ENCODE measurements around the gene PRSS22.

The PRSS22 gene

DNA sequence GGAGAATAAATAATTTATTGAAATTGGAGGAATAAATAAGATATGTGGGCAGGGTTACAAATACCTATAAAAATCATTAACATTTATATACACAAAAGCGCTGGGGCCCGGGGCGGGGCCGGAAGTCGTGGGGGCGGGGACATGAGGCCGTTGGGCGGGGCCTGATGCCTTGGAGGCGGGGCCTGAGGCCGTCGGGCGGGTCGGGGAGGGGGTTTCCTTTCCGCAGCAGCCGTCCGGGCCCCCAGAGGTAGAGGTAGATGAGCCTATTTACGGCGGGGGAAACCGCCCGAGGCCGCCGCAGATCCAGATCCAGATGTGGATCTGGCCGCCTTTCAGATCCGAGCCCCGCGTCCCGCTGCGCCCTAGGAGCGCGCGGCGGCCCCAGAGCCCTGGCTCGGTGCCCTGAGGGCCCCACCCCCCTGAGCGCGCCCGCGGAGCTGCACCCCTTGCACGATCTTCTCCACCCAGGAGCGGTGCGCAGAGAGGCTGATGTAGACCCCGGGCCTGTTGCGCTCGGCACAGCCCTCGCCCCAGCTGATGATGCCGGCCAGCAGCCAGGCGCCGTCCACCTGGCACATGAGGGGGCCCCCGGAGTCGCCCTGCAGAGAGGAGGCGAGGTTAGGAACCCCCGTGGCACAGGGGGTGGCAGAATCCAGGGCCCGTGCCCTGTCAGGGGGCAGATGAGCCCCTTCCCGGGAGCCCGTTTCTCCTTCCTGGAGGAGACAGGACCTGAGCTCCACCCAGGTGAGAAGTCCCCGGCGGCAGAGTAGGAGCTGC is 5.1 kb downstream of the PRSS22 start:
- DNase-seq (ENCODE audit: low read depth in 2 of 2, low spot score in 1 of 2), result no peak

DNA sequence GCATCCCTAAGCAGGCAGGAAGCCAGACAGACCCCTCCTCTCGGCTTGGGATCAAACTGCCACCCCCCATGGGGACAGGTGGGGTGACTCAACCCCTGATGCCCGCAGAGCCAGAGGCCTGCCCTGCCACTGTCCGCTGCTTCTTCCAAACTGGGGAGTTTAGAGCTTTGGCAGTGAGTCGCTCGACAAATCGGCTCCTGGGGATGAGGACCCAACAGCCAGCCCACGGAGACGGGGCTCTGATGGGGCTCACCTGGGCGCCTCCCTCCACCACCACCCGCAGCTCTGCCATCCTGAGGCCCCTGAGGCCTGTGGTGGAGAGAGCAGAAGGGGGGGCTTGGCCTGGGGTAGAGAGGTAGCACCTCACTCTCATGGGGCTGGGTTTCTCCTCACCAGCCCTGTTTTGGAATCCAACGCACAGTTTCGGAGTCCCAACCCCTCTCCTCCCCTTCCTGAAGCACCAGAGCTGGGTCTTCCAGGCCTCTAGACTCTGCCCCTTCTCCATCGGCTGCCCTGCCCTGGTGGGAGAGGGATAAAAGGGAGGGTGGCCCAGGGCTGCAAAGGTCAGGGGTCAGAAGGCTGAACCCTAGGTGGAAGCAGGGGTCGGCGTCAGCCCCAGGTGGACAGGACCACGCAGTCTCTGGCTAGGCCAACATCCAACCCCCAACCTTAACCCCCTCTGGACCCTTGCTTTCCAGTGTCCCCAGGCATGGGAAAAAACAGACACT is 5.8 kb downstream of the PRSS22 start:
- no peak for DNase-seq (ENCODE audit: low read depth in 2 of 2, low spot score in 1 of 2)

DNA sequence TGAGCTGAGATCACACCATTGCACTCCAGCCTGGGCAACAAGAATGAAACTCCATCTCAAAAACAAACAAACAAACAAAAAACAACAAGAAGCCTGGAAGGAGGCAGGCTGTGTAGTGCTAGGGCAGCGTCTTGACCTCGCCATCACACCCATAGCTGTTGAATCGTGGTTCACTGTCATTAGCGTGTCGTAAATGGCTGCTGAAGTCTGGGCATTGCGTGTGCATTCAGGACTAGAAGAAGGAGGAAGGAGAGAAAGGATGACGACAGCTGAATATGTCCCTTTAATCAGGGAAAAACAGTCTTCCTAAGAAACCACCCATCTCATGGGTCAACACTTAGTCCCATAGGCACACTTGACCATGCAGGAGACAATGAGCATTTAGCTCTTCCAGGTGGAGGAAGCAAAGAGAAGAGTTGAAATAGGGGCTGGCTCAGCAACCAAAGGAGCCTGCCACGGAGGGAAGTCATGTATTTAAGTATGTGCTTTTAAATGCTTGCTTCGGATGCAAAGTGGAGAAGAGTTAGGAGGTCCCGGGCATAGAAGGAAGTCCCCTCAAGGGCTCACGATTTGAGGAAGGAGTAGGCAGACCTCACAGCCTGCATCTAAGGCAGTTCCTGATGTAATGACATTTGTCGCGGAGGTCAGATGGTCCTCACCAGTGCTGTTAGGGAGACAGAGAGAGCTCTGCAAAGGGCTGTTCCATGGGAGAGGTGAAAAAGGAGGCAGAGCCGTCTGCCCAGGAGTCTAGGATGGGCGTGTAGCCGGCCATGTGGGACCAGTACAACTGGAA is 8.8 kb downstream of the PRSS22 start:
- DNase-seq (ENCODE audit: low read depth in 2 of 2, low spot score in 1 of 2), result no peak

DNA sequence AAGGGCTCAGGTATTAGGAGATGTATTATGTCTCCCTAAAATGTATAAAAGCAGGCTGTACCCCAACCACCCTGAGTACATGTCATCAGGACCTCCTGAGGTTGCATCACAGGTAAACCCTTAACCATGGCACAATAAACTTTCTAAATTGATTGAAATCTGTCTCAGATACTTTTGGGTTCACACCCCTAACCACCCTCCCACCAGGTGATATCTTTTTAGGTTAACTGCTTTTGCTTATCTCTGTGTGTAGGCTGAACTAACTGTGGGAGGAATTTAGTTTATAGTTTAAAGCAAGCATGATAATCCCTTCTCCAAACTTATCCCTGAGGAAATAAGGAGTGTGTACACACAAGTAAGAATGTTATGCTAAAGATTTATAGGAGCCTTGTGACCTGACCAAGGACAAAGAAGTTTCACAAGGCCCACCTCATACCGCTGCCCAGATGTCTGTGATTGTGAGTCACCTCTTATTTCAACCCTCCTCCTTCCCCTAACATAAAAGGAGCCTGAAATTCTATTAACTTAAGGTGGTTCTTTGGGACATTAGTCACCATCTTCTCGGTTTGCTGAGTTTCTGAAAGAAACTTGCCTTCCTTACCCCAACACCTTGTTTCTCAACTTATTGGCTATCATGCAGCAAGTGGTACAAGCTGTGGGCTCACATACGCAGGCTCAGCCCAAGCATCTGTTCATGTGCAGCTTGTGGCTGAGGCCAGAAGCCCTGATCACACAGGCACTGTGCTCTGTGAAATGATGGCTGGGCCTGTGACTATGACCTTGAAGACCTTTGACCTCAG is 11.3 kb downstream of the PRSS22 start:
- DNase-seq (ENCODE audit: low read depth in 2 of 2, low spot score in 1 of 2), result no peak

DNA sequence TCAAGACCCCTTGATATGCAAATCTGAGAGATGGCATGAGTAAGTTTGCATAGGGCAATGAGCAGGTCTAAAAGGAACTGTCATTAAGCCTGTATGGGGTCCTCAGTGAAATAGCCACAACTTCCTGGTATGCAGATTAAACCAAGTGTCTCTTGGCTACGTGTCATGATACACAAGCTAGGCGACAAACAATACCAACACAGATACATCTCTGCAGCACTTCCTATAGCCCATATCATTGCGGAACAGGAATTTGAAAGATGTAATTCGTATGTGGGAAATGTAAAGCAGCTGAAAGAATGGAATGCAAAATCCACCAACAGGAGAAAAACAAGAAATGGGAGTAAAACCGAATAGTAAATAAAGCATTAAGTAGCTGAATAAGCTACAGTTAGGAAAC is 12.9 kb downstream of the PRSS22 start:
- no peak for DNase-seq (ENCODE audit: low read depth in 2 of 2, low spot score in 1 of 2)

DNA sequence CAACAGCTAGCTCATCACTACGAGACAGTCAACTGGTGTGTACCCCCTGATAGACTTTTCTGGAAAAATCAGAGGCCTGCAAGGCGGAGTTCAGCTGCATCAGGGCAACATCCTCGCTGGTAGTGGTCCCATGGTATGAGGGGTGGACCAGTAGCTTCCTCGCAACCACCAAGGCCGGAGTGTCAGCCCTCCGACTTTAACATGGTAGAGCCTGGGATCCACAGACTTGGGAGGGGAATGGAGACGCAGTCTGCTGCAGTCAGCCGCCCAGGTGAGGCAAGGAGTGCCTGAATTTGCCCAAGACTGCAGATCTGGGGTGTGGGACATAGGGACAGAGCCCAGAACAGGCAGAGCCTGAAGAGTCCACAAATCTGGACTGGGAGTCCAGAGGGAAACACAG is 14.4 kb downstream of the PRSS22 start:
- no peak for DNase-seq (ENCODE audit: low read depth in 2 of 2, low spot score in 1 of 2)

DNA sequence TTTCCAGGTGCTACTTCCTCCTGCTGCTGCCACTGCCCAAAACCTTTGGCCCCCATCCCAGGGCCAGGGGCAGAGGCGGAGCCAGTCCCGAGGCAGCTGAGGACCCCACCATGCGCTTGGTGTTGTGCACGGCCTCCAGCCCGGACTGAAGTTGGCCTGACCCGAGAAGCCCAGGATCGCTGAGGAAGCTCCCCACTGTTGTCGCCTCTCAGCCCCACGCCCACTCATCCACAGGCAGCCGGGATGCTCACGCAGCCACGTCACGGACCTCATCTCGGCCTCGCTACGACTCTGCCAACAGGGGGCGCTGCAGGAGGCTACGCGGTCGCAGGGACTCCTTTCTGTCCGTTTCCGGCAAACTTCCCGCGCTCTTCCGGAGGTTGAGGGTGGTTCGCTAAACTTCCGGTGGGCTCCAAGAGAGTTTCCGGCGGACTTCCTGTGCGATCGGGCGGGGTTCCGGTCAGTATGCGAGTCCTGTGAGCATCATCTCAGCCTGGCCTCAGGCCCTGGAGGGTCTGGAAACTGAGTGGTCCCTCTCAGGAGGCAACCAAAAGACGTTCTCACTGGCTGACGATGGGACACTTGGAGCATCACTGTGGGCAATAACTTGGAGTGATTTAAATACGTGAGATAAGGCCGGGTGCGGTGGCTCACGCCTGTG is 15.5 kb downstream of the PRSS22 start:
- DNase-seq (ENCODE audit: low read depth in 2 of 2, low spot score in 1 of 2), result peak; percentile 23 to 52

DNA sequence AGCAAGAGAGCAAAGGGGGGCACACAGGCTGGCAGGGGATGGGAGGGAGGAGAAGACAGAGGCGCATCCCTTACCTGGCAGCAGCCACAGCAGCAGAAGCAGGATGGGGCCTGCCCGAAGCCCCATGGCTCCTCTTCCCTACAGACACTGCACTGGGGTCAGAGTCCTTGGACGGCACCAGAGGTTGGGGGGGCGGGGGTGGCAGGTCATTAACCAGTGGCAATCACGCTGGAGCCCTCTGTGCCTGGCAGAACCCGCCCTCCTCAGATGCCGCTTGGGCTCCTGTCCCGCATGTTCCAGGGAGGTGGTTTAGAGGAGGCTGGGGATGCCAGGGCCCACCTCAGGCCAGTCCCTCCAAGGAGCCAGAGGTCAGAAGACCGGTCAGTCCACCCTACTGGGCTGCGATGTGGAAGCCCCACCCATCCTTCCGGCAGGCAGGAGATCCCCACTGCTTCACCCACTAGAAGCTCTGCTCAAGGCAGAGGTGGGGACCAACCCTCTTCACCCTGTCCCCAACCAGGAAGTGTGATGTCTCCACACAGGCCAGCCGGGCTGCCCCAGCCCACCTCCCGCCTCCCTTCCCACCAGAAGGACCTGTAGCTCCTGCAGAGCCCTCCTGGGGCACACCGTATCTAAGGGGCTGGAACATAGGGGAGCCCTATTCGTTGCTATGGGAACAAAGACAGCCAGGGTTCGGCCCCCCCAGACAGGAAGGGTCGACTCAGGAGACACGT is 16.2 kb downstream of the PRSS22 start:
- DNase-seq (ENCODE audit: low read depth in 2 of 2, low spot score in 1 of 2), result no peak

DNA sequence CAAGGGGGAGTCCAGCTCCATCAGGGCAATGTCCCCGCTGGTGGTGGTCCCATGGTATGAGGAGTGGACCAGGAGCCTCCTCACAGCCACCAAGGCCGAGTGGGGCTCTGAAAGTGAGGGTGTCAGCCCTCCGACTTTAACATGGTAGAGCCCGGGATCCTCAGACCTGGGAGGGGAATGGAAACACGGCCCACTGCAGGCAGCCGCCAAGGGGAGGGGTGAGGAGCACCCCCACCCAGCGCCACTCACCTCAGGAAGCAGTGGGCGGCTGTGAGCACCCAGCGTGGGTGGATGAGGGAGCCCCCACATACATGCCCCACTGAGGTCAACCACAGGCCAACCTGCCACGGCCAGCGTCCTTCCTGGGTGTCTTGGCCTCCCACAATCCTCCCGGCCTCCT is 17.1 kb downstream of the PRSS22 start:
- no peak for DNase-seq (ENCODE audit: low read depth in 2 of 2, low spot score in 1 of 2)

DNA sequence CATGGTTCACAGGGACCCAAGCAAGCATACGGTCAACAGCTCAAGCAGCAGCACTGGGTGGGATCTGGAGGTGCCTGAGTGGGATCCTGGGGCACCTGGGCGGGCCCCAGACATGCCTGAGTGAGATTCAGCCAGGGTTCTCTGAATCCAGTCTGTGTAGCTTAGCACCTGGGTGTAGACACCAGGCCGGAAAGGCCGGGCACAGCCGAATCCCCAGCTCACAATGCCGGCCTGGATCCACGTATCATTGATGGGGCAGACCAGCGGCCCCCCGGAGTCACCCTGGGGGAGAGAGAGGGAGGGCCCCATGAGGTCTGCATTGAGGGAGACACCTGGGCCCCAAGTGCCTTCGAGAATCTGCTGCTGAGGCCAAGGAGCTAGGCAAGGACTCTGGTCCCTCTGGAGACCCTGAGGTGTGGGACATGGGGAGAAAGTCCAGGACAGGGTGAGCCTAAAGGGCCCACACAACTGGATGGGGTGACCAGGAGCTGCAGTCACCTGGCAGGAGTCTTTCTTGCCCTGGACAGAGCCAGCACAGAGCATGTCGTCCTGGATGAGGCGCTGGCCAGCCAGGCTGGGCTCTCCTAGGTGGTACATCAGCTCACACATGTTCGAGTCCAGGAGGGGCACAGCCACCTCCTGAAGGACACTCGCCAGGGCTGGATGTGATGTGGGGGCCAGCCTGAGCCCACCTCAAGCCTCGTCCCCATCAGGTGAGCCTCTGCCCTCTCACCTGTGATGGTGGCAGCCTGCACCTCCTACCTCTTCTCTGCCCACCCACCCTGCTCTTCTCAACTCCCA is 18.1 kb downstream of the PRSS22 start:
- no peak for DNase-seq (ENCODE audit: low read depth in 2 of 2, low spot score in 1 of 2)

DNA sequence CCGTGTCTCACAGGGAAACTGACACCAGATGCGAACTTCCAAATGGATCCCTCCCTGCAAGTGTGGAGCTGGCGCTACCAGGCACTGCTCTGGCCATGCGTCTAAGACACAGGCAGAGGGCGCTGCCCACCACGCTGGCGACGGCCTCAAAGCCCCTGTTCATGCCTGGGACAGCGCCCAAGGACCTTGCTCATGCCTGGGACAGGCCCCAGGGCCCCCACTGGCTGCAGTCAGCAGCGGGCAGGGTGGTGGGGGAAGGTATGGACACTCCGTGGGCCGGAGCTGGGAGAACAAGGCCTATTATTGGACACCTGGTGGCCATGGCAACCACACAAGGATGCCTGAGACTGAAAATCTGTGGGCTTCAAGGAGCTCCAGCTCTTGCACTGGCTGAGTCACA is 19.0 kb downstream of the PRSS22 start:
- DNase-seq (ENCODE audit: low read depth in 2 of 2, low spot score in 1 of 2), result peak in 1 of 2 donors; percentile 33

DNA sequence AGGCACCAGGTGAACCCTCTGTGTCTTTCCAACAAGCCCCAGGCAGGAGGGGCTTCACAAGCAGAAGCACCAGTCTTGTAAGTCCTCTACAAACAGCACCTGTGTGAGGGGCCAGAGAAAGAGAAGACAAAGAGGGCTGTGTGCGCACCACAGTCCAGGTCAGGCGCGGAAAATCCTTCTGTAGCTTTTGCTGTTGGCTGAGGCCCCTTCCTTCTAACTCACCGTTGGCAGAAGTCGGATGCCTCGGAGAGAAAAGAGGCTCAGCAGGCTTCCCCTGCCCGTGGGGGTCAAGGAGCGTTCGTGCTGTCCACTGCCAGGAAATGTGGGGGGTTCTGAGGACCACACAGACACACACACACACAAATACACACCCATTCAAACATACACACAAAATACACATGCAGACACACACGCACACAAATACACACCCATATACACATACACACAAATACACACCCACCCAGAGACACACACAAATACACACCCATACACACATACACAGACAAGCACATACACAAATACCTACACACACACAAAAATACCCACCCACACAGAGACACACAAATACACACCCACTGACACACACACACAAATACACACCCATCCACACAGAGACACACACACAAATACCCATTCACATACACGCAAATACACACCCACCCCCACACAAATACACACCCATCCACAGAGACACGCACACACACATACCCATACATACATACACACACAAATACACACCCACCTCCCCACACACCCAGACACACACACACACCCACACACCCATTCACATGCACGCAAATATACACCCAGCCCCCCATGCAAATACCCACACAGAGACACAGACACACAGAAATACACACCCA is 21.1 kb downstream of the PRSS22 start:
- DNase-seq (ENCODE audit: low read depth in 2 of 2, low spot score in 1 of 2), result no peak

DNA sequence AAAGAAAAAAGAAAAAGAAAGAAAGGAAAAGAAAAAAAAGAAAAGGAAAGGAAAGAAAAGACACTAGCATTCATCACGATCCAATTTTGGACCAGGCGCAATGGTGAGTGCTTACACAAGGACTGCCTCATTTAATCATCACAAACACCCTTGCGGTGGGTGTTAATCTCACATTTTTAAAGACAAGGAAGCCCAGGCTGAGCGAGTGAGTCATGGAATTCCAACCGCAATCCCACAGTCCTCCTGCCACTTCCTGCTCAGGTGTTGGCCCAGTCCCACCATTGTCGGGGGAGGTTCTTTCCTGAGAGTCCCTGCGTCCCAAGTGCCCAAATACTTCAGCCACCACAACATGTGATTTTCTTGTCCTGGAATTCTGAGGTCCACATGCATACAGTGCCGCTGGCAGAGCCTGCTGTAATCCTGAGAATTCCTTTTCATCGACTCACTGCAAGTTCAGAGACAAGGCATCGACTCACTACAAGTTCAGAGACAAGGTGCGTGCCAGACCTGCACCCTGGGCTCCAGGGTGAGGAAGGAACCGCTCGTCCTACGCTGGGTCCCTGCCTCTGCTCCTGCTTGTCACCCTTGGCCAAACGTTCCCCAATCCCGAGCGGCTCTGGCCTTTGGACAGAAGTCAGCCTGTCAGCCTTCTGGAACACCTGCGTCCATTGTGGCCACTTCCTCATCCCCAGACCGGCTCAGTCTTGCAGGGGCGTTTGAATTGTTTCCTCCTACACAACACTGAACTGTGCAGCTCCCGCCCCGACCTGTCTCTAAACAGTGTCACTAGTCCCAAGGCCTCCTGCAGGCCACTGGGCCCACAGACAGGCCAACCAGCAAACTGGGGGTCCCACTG is 22.1 kb downstream of the PRSS22 start:
- DNase-seq (ENCODE audit: low read depth in 2 of 2, low spot score in 1 of 2), result no peak

DNA sequence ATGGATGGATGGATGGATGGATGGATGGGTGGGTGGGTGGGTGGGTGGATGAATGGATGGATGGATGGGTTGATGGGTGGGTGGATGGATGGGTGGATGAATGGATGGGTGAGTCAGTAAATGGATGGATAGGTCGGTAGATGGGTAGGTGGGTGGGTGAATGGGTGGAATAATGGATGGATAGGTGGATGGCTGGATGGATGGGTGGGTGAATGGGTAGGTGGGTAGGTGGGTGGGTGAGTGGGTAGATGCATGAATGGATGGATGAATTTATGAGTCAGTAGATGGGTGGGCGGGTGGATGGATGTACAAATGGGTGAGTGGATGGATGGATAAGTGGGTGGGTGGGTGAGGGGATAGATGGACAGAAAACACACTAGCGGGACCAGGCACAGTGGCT is 23.0 kb downstream of the PRSS22 start:
- no peak for DNase-seq (ENCODE audit: low read depth in 2 of 2, low spot score in 1 of 2)

DNA sequence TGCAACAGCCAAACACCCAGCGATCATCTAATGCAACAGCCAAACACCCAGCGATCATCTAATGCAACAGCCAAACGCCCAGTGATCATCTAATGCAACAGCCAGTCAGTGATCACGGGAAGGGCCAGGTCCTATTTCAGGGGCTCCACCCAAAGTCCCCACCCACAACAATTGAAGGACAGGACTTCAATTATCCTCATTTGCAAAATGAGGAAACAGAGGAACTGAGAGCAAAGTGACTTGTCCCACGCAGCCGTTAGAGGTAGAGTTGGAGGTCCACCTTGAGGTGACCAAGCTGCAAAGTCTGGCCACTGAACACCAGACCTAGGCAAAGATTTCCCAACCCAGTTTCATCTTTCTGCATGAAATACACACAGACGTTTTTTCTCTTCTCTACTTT is 24.2 kb downstream of the PRSS22 start:
- no peak for DNase-seq (ENCODE audit: low read depth in 2 of 2, low spot score in 1 of 2)

DNA sequence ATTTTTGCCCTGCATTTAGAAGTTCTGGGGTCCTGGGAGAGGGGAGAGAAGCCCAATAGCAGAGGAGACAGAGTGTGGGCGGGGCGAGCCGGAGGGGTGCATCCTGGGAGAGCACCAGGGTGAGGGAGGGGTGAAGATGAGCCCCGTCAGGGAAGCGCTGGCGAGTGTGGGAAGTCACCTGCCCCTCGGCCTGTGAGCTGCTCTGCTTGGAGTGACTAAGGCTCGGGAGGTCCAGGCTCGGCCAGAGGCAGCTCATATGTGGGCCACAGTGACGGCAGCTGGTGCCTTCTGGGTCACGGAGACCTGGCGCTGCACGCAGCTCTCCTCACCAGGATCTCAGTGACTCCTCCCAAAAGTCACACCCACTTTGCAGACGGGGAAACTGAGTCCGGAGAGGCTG is 26.8 kb downstream of the PRSS22 start:
- DNase-seq (ENCODE audit: low read depth in 2 of 2, low spot score in 1 of 2), result no peak

DNA sequence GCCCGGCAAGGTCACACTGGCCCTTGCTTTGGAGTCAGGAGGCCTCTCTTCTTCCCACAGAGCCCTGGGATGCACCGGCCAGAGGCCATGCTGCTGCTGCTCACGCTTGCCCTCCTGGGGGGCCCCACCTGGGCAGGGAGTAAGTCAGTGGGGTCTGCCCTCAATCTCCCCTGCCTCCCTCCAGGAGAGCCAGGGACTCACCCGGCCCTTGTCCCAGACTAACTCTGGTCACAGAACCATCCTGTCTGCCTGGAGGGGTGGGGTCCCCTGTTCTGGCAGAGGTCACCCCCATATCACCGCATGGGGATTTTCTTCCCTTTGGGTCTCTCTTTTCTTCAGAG is 27.6 kb downstream of the PRSS22 start:
- no peak for DNase-seq (ENCODE audit: low read depth in 2 of 2, low spot score in 1 of 2)

All from stimulated activated CD8-positive, alpha-beta memory T cell treated with anti-CD3 and anti-CD28 coated beads, Interleukin-4, amount 100 ng/mL, for 1 hour (primary cell).